Effector CD8-positive, alpha-beta T cell (primary cell): ENCODE measurements around the gene NPPC.

Experiments used
- DNase-seq: peaks from one replicate; lab custom pipeline; 2025; lab: John Stamatoyannopoulos, UW

NPPC gene

GRCh38 chr2:231935207-231935524 is 9.0 kb upstream of the NPPC start:
- DNase-seq: no peak

- DNase-seq: no peak
Observed at GRCh38 chr2:231934441-231935206, 8.4 kb upstream of the NPPC start.

DNA sequence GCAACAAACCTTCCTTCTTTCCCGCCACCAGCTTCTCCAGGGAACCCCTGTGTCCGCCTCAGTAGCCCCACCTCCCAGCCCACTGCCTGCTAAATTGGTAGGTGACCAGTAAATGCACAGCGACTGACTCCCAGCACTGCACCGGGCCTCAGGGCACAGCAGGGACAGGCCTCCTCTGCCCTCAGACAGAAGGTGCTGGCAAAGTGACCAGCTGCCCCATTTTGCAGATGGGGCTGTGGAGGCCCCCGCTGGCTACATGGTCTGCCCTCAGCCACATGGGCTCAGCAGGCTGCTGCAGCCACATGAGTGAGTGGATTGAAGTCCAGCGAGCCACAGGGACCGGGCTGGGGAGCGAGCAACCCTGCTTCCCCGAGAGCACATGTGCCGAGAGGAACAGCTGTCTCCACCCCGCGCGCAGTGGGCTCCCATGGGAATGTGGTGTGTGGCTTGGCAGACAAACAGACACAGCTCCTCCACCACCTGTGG is 7.8 kb upstream of the NPPC start:
- DNase-seq: no peak

- no peak for DNase-seq
Observed at GRCh38 chr2:231932985-231933915, 7.1 kb upstream of the NPPC start.

- no peak for DNase-seq
Observed at GRCh38 chr2:231932711-231932970, 6.4 kb upstream of the NPPC start.

DNA sequence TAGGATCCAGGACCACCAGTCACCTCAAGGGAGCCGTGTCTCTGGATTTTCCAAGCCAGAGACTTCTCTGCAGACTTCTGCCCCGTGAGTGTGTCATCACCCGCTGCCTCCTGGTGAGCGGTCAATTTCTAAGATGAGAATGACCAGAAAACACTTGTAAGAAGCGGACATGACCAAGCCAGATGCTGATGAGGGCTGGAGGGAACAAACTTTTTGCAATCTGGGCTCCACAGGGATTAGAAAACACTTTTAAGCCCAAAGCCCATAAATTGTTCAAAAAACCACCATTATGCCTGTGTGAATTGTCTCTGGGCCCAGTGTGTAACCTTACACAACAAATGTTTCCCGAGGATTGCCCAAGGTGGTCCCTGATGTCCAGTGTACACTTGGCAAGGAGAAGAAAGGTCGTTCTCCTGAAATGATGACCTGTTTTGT is 5.3 kb upstream of the NPPC start:
- no peak for DNase-seq

DNA sequence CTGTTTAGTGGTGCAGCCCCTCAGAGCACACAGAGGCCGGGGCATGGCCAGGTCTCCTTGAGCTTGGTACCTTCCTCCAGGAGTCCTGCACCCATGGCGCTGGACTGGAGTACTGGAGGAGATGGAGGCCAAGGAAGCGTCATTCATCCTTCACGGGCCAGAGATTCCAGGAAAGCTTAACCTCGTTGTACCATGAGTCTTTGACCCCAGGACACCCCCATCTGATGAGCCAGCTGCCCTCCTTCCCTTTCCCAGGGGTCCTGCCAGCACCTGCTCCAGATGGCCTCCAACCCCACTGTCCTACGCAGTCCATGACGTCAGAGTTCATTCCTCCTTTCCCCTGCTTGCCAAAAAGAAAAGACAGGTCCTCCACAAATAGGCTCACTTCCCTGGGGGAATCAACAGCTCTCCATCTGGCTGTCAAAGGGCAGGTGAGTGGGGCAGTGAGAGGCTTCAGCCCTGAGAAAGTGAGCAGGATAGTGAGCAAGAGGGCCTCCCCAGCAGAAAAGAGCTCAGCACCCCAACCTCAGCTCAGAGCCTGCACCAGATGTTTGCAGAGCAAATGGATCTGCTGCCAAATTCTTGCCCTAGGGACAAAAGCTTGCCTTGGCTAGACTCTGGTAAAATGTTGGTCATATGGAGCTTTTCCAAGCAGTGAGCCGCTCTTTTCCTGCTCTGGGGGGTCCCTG is 4.5 kb upstream of the NPPC start:
- DNase-seq: no peak

- DNase-seq: no peak
Observed at GRCh38 chr2:231929961-231930592, 3.9 kb upstream of the NPPC start.

- no peak for DNase-seq
Observed at GRCh38 chr2:231928901-231929725, 2.9 kb upstream of the NPPC start.

DNA sequence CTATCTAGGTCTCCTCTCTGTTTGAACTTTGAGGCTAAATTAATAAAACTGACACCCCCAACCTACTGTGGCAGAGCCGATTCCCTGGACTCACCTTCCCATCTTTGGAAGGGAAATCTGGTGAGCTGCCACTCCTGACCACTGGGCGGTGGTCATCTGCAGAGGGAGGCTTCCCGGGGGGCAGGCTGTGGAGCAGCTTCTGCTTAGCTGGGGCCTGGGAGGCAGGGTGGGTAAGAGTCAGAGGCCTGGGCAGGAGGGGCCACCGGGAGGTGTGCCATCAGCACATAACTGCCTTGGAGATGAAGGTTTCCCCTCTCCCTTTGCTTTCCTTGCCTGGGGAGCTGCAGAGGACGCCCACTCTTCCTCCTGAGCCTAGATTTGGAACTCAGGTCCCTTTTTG is 2.3 kb upstream of the NPPC start:
- no peak for DNase-seq

GRCh38 chr2:231927566-231927890 is 1.3 kb upstream of the NPPC start:
- no peak for DNase-seq

- DNase-seq: no peak
Observed at GRCh38 chr2:231926761-231927565, 767 bp upstream of the NPPC start.

- DNase-seq: peak; percentile 54
Observed at GRCh38 chr2:231925303-231926179, 655 bp downstream of the NPPC start.

GRCh38 chr2:231924889-231925275 is 1.3 kb downstream of the NPPC start:
- DNase-seq: no peak

DNA sequence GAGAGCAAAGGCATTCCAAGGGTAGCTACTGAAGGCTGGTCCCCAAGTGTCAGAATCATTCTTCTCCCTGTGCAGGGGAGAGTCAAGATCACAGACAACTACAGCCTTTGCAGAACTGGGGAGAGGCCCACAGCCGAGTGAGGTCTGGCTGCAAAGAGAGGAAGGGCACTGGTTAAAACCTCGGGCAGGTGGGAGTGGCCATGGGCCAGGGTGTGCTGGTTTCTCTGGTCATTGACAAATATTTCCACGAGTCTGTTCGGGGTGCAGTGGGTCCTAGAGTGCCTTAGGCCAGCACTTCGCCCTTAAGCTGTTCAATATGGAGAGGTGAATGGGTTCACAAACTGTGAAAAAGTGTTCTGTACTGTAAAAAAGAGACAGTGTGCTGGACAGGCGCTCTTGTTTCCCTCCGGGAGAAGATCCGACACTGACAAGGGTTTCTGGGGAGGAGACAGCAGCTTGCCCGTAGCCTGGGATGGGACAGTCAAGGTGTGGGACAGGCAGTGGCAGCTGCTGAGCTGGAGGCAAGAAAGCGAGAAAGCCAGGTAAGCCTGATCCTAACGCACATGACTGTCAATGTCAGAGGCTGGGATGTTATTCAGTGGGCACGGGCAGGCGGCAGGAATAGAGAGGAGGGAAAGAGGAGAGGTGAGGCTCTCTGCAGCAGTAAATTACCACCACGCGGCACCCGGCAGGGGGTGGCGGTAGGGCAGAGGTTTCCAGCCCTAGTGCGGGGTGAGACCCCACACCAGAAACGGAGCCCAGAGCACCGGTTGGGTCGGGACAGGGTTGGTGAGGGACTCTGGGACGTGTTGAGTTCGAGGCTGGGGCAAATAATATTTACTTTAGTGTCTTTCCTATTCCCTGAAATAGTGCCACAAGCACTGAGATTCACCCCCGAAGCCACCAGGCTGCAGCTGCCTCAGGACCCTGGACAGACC is 2.0 kb downstream of the NPPC start:
- DNase-seq: no peak

DNA sequence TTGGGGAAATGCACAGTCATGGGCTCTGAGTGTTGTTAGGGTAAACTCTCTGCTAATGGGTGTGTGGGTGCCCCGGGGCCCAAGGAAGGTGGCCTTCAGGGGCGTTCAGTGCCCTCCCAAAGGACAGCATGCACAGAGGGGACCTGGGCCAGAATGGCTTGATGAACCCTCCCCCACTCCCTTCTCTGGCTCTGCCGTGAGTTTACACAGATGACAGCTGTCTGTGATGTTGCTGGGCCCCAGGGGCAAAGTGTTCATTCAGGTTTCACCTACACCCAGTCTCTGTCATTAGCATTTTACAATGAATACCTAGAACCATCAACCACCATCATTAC is 3.2 kb downstream of the NPPC start:
- DNase-seq: no peak

- DNase-seq: no peak
Observed at GRCh38 chr2:231922311-231923009, 3.7 kb downstream of the NPPC start.

GRCh38 chr2:231920795-231921194 is 5.4 kb downstream of the NPPC start:
- no peak for DNase-seq
